Measurements from ENCODE around the gene TWNK. TPM values are rescaled to one million over a fixed set of nuclear protein-coding genes. Genes with fewer than 3 reads are reported as not detected.

Gene TWNK
- total RNA-seq, 4 donors from 2014 or later: 5.5 to 7.7 (median 6.8) TPM

- intact Hi-C loops (cut with DNase I): no loop called here
- no peak for DNase-seq
- TF ChIP-seq CTCF (IDR thresholded peaks at IDR 0.05) (no peak), POLR2A (IDR thresholded peaks at IDR 0.05) (no peak)
- Histone ChIP-seq H3K4me1 (peaks cover 20 to 27% of the 10 kb centered on the region in 2 donors), H3K4me3 (replicated peaks in 1 of 3) (no peak overlapping the region), H3K36me3 (peaks cover 35 to 36% of the 10 kb centered on the region in 2 donors), H3K27me3 (no peaks in the 10 kb centered on the region), H3K9me3 (no peaks in the 10 kb centered on the region), H3K27ac (no peak overlapping the region)
- WGBS, 2 donors: 94% methylated on average over 14 to 15 of the region's 18 CpGs
Observed at GRCh38 chr10:101003639-101004206, 16.4 kb downstream of the TWNK start.

- TF ChIP-seq POLR2A (IDR thresholded peaks at IDR 0.05) (no peak), CTCF (IDR thresholded peaks at IDR 0.05) (no peak)
- intact Hi-C loops (cut with DNase I): no loop called here
- WGBS, 2 donors: 81 to 91% methylated on average over 23 of the region's 23 CpGs
- Histone ChIP-seq H3K27ac (no peak overlapping the region), H3K9me3 (no peaks in the 10 kb centered on the region), H3K4me1 (peaks cover 16 to 24% of the 10 kb centered on the region in 2 donors), H3K4me3 (replicated peaks in 1 of 3) (no peak overlapping the region), H3K27me3 (no peaks in the 10 kb centered on the region), H3K36me3 (peaks cover 35 to 36% of the 10 kb centered on the region in 2 donors)
- no peak for DNase-seq
Observed at GRCh38 chr10:101005361-101005760, 18.0 kb downstream of the TWNK start.

- H3K36me3 ChIP-seq: peaks cover 35 to 36% of the 10 kb centered on the region in 2 donors
- H3K27me3 ChIP-seq: no peaks in the 10 kb centered on the region
- no peak overlapping the region for H3K4me3 ChIP-seq (replicated peaks in 1 of 3)
- peaks cover 9 to 18% of the 10 kb centered on the region in 2 donors for H3K4me1 ChIP-seq
- intact Hi-C loops (cut with DNase I): no loop called here
- no peak overlapping the region for H3K27ac ChIP-seq
- no peaks in the 10 kb centered on the region for H3K9me3 ChIP-seq
- DNase-seq: no peak
- 95 to 97% methylated on average over 4 of the region's 4 CpGs for WGBS, 2 donors
- TF ChIP-seq POLR2A (IDR thresholded peaks at IDR 0.05) (no peak), CTCF (IDR thresholded peaks at IDR 0.05) (no peak)
Observed at GRCh38 chr10:101005869-101006567, 18.7 kb downstream of the TWNK start.

- Histone ChIP-seq H3K36me3 (peaks cover 35 to 36% of the 10 kb centered on the region in 2 donors), H3K27me3 (no peaks in the 10 kb centered on the region), H3K27ac (no peak overlapping the region), H3K4me3 (replicated peaks in 1 of 3) (no peak overlapping the region), H3K4me1 (peaks cover 3 to 11% of the 10 kb centered on the region in 2 donors), H3K9me3 (no peaks in the 10 kb centered on the region)
- intact Hi-C loops (cut with DNase I): no loop called here
- no peak for TF ChIP-seq POLR2A (IDR thresholded peaks at IDR 0.05)
- TF ChIP-seq CTCF (IDR thresholded peaks at IDR 0.05): no peak
- DNase-seq: no peak
- WGBS, 2 donors: 88 to 91% methylated on average over 21 to 33 of the region's 33 CpGs
Observed at GRCh38 chr10:101006593-101007098, 19.3 kb downstream of the TWNK start.
